C4-2B (cell line): ENCODE measurements around the gene STT3B.

ENCODE experiments used
- H3K27ac ChIP-seq: fragments of 450-650 bp; 2 replicates; pipeline ENCODE4 v1.5.1; 2017
- CTCF ChIP-seq: fragments of 450-650 bp; conservative IDR thresholded peaks from 2 replicates; pipeline ENCODE4 v1.5.1; 2017; ENCODE audit warnings: mild to moderate bottlenecking
- ZFX ChIP-seq: fragments of 450-650 bp; IDR thresholded peaks from 2 replicates; pipeline ENCODE4 v1.6.1; 2017

STT3B gene

GRCh38 chr3:31567036-31567435 lies 34.3 kb downstream of the STT3B start:
- no peak overlapping the region for H3K27ac ChIP-seq
- TF ChIP-seq ZFX (no peak), CTCF (peak; percentile 40)

GRCh38 chr3:31568649-31569048 lies 35.9 kb downstream of the STT3B start:
- no peak overlapping the region for H3K27ac ChIP-seq
- TF ChIP-seq ZFX (no peak), CTCF (no peak)

GRCh38 chr3:31571325-31571724 lies 38.6 kb downstream of the STT3B start:
- TF ChIP-seq CTCF (no peak), ZFX (no peak)
- H3K27ac ChIP-seq = no peak overlapping the region

- no peak overlapping the region for H3K27ac ChIP-seq
- TF ChIP-seq CTCF (no peak), ZFX (no peak)
Measured at GRCh38 chr3:31572236-31573004, 39.7 kb downstream of the STT3B start.

GRCh38 chr3:31573036-31573779 lies 40.5 kb downstream of the STT3B start:
- TF ChIP-seq ZFX = no peak
- no peak for TF ChIP-seq CTCF
- no peak overlapping the region for H3K27ac ChIP-seq

- H3K27ac ChIP-seq = no peak overlapping the region
- no peak for TF ChIP-seq CTCF
- no peak for TF ChIP-seq ZFX
Measured at GRCh38 chr3:31575448-31575847, 42.7 kb downstream of the STT3B start.

GRCh38 chr3:31576521-31576920 lies 43.8 kb downstream of the STT3B start:
- TF ChIP-seq ZFX (no peak), CTCF (no peak)
- no peak overlapping the region for H3K27ac ChIP-seq
